H1 (cell line): Measurements from ENCODE around the gene RNF144A.

Experiments used
- BRCA1 ChIP-seq: IDR thresholded peaks from 2 replicates; pipeline ENCODE4 v1.6.1; 2012; ENCODE audit warnings: low read depth, low read length, improper control_type of control experiment
- CEBPB ChIP-seq: IDR thresholded peaks from 2 replicates; pipeline ENCODE4 v1.6.1; 2012; ENCODE audit warnings: low read depth, low read length
- CTCF ChIP-seq, 3 experiments: IDR thresholded peaks; 1 replicate in 2 of 3; 2 replicates in 1 of 3; pipeline versions ENCODE4 v1.5.1 to v1.6.1; 2011; ENCODE audit warnings: low read length in 3 of 3, mild to moderate bottlenecking in 3 of 3, inconsistent platforms in 2 of 3, low read depth in 1 of 3, moderate library complexity in 1 of 3; ENCODE audit not compliant: insufficient read depth in 1 of 3; ENCODE audit errors: control extremely low read depth in 1 of 3
- E2F6 ChIP-seq: IDR thresholded peaks from 2 replicates; pipeline ENCODE4 v1.6.1; 2012; ENCODE audit warnings: inconsistent platforms
- JUN ChIP-seq: IDR thresholded peaks from 2 replicates; pipeline ENCODE4 v1.6.1; 2011; ENCODE audit warnings: low read depth, mild to moderate bottlenecking, improper control_type of control experiment, low read length
- KDM1A ChIP-seq: fragments of 200-600, 300-600 bp; sonication (generic); IDR thresholded peaks from 2 replicates; pipeline ENCODE4 v1.7.1; 2016; ENCODE audit warnings: mild to moderate bottlenecking, low read length, borderline replicate concordance
- MAX ChIP-seq: IDR thresholded peaks from 2 replicates; pipeline ENCODE4 v1.6.1; 2012; ENCODE audit warnings: inconsistent platforms
- POLR2A ChIP-seq, 2 experiments: IDR thresholded peaks; 1 replicate in 1 of 2; 2 replicates in 1 of 2; pipeline ENCODE4 v1.6.1; 2011; ENCODE audit warnings: low read depth in 2 of 2, low read length in 2 of 2, mild to moderate bottlenecking in 2 of 2; ENCODE audit errors: control extremely low read depth in 1 of 2
- RXRA ChIP-seq: IDR thresholded peaks from 2 replicates; pipeline ENCODE4 v1.6.1; 2011; ENCODE audit warnings: low read depth, mild to moderate bottlenecking, low read length, moderate library complexity; ENCODE audit not compliant: insufficient read depth
- SIN3A ChIP-seq, 2 experiments: IDR thresholded peaks in 1 of 2; conservative IDR thresholded peaks in 1 of 2; 2 replicates each; pipeline ENCODE4 v1.6.1; 2011 to 2012; ENCODE audit warnings: low read length in 2 of 2, improper control_type of control experiment in 1 of 2, low read depth in 1 of 2, mild to moderate bottlenecking in 1 of 2
- SRF ChIP-seq: IDR thresholded peaks from 2 replicates; pipeline ENCODE4 v1.6.1; 2011; ENCODE audit warnings: mild to moderate bottlenecking, low read depth, low read length, moderate library complexity
- SUZ12 ChIP-seq: fragments of 200-600 bp; sonication (generic); IDR thresholded peaks from 2 replicates; pipeline ENCODE4 v1.6.1; 2012; ENCODE audit warnings: mild to moderate bottlenecking, inconsistent platforms, low read length, moderate library complexity, mixed read lengths
- USF2 ChIP-seq: IDR thresholded peaks from 2 replicates; pipeline ENCODE4 v1.6.1; 2011; ENCODE audit warnings: low read length, improper control_type of control experiment

GRCh38 chr2:6966446-6966940, 49.3 kb downstream of the RNF144A start:
- TF ChIP-seq E2F6 (no peak), USF2 (no peak), JUN (no peak), POLR2A (IDR thresholded peaks at IDR 0.05; ENCODE audit: control extremely low read depth in 1 of 2, low read depth in 2 of 2, low read length in 2 of 2) (no peak), KDM1A (no peak), SIN3A (conservative IDR thresholded peaks at IDR 0.05 in 1 of 2, IDR thresholded peaks at IDR 0.05 in 1 of 2; ENCODE audit: low read depth in 1 of 2, low read length in 2 of 2) (no peak), MAX (no peak), SRF (no peak), CTCF (IDR thresholded peaks at IDR 0.05; ENCODE audit: control extremely low read depth in 1 of 3, insufficient read depth in 1 of 3, low read depth in 1 of 3, low read length in 3 of 3) (no peak), BRCA1 (no peak), SUZ12 (no peak), CEBPB (no peak), RXRA (no peak)
